Uterus (tissue), 4 donors: ENCODE measurements around the gene FAM187B. TPM values are rescaled to one million over a fixed set of nuclear protein-coding genes. Genes with fewer than 3 reads are reported as not detected.

Source experiments
- DNase-seq, 2 donors: peaks; one replicate each; pipeline ENCODE4 v3.0.0-alpha.2; 2019 to 2020
- H3K27ac ChIP-seq, 2 donors: fragments of 200-600 bp; sonication (generic); 1 replicate in 1 of 2; 2 replicates in 1 of 2; pipeline ENCODE4 v1.5.1; 2016 to 2018
- H3K27me3 ChIP-seq, 2 donors: fragments of 200-600 bp; sonication (generic); one replicate each; pipeline ENCODE4 v1.5.1; 2018 to 2019; ENCODE audit warnings: control low read depth in 1 of 2
- H3K36me3 ChIP-seq, 2 donors: fragments of 200-600 bp; sonication (generic); one replicate each; pipeline ENCODE4 v1.5.1; 2019; ENCODE audit warnings: control low read depth in 1 of 2
- H3K4me1 ChIP-seq, 2 donors: fragments of 200-600 bp; sonication (generic); one replicate each; pipeline ENCODE4 v1.5.1; 2018 to 2019; ENCODE audit warnings: control low read depth in 1 of 2
- H3K4me3 ChIP-seq, 2 donors: fragments of 200-600 bp; sonication (generic); 1 replicate in 1 of 2; 2 replicates in 1 of 2; pipeline ENCODE4 v1.5.1; 2018 to 2019; ENCODE audit warnings: mild to moderate bottlenecking in 1 of 2
- H3K9me3 ChIP-seq, 2 donors: fragments of 200-600 bp; sonication (generic); one replicate each; pipeline ENCODE4 v1.5.1; 2019; ENCODE audit warnings: control low read depth in 1 of 2
- CTCF ChIP-seq, 4 experiments: fragments of 200-600 bp in 2 of 4; fragments of 450-650 bp in 2 of 4; sonication (generic) in 2 of 4; IDR thresholded peaks; one replicate each; pipeline ENCODE4 v1.5.1; 2016 to 2019; ENCODE audit warnings: antibody characterized with exemption in 4 of 4, mild to moderate bottlenecking in 2 of 4, moderate library complexity in 1 of 4
- POLR2A ChIP-seq, 2 donors: fragments of 450-650 bp; IDR thresholded peaks; one replicate each; pipeline ENCODE4 v1.6.1; 2016; ENCODE audit warnings: antibody characterized with exemption in 2 of 2, mild to moderate bottlenecking in 1 of 2, moderate library complexity in 1 of 2
- intact Hi-C: fragments of 100-400 bp; cut with DNase I; formaldehyde crosslinking; loops from one replicate; pipeline ENCODE4 v1.15.1; 2023; ENCODE audit warnings: low total_unique reads
- total RNA-seq, 4 donors: library from RNA; depleted of rRNA in 3 of 4; stranded (reverse); fragments of >200 nt in 3 of 4; gene quantifications; one replicate each; pipeline versions ENCODE4 v1.1.0 to v1.2.4, GENCODE V29; 2014 to 2023
- donor health status: DM: yes; HTN: yes; CAD: no.

FAM187B gene
- total RNA-seq, 4 donors from 2014 or later, result 0.21 TPM; not detected in 3

GRCh38 chr19:35265900-35266519 is 37.5 kb upstream of the FAM187B start:
- Histone ChIP-seq H3K27ac (peak overlapping the region; percentile 99), H3K27me3 (no peaks in the 10 kb centered on the region), H3K4me3 (no peak overlapping the region), H3K36me3 (no peaks in the 10 kb centered on the region), H3K9me3 (no peaks in the 10 kb centered on the region), H3K4me1 (peaks cover 0 to 4% of the 10 kb centered on the region in 2 donors)
- DNase-seq, result peak; percentile 18 to 19
- TF ChIP-seq POLR2A (IDR thresholded peaks at IDR 0.05) (no peak), CTCF (IDR thresholded peaks at IDR 0.05) (no peak)
- intact Hi-C loops, result no loop called here

GRCh38 chr19:35265126-35265899 is 36.8 kb upstream of the FAM187B start:
- no peaks in the 10 kb centered on the region for H3K27me3 ChIP-seq
- H3K4me1 ChIP-seq, result peaks cover 0 to 4% of the 10 kb centered on the region in 2 donors
- H3K36me3 ChIP-seq, result no peaks in the 10 kb centered on the region
- H3K9me3 ChIP-seq, result no peaks in the 10 kb centered on the region
- TF ChIP-seq POLR2A (IDR thresholded peaks at IDR 0.05) (no peak), CTCF (IDR thresholded peaks at IDR 0.05) (no peak)
- peak; percentile 23 to 28 for DNase-seq
- H3K4me3 ChIP-seq, result no peak overlapping the region
- intact Hi-C loops, result no loop called here
- peak overlapping the region; percentile 5 to 99 for H3K27ac ChIP-seq

GRCh38 chr19:35264268-35265125 is 36.0 kb upstream of the FAM187B start:
- H3K27me3 ChIP-seq, result no peaks in the 10 kb centered on the region
- intact Hi-C loops, result no loop called here
- peak; percentile 10 to 11 for DNase-seq
- H3K4me1 ChIP-seq, result no peaks in the 10 kb centered on the region
- H3K9me3 ChIP-seq, result no peaks in the 10 kb centered on the region
- H3K36me3 ChIP-seq, result no peaks in the 10 kb centered on the region
- no peak overlapping the region for H3K4me3 ChIP-seq
- TF ChIP-seq POLR2A (IDR thresholded peaks at IDR 0.05), result no peak
- no peak for TF ChIP-seq CTCF (IDR thresholded peaks at IDR 0.05)
- no peak overlapping the region for H3K27ac ChIP-seq

GRCh38 chr19:35262101-35262761 is 33.7 kb upstream of the FAM187B start:
- H3K27me3 ChIP-seq, result no peaks in the 10 kb centered on the region
- no peaks in the 10 kb centered on the region for H3K9me3 ChIP-seq
- intact Hi-C loops, result no loop called here
- TF ChIP-seq CTCF (IDR thresholded peaks at IDR 0.05) (no peak), POLR2A (IDR thresholded peaks at IDR 0.05) (no peak)
- no peak overlapping the region for H3K4me3 ChIP-seq
- no peak for DNase-seq
- H3K36me3 ChIP-seq, result no peaks in the 10 kb centered on the region
- H3K27ac ChIP-seq, result no peak overlapping the region
- no peaks in the 10 kb centered on the region for H3K4me1 ChIP-seq
